Gastrocnemius medialis (tissue), 4 donors: Measurements from ENCODE around the gene SPIRE2. TPM values are rescaled to one million over a fixed set of nuclear protein-coding genes. Genes with fewer than 3 reads are reported as not detected.

Experiments
- ATAC-seq, 2 donors: fragments of 150-250 bp; one replicate each; pipeline ENCODE4 v1.9.1; 2016
- DNase-seq, 2 donors: peaks; one replicate each; pipeline ENCODE4 v3.0.0-alpha.2; 2019
- H3K27ac ChIP-seq, 4 donors: fragments of 200-600 bp; sonication (generic); 1 replicate in 1 of 4; 2 replicates in 3 of 4; pipeline ENCODE4 v1.5.1; 2016 to 2018; ENCODE audit warnings: mild to moderate bottlenecking in 2 of 4, moderate library complexity in 1 of 4
- H3K27me3 ChIP-seq, 3 donors: fragments of 200-600 bp; sonication (generic) in 2 of 3; 1 replicate in 1 of 3; 2 replicates in 2 of 3; pipeline versions ENCODE4 v1.5.1 to v1.6.0; 2016 to 2019; ENCODE audit warnings: mild to moderate bottlenecking in 1 of 3, moderate library complexity in 1 of 3
- H3K36me3 ChIP-seq, 2 donors: fragments of 200-600 bp; sonication (generic) in 1 of 2; one replicate each; pipeline ENCODE4 v1.5.1; 2017 to 2018
- H3K4me1 ChIP-seq, 2 donors: fragments of 200-600 bp; sonication (generic) in 1 of 2; one replicate each; pipeline ENCODE4 v1.5.1; 2016 to 2017; ENCODE audit warnings: mild to moderate bottlenecking in 2 of 2
- H3K4me3 ChIP-seq, 4 donors: fragments of 200-600 bp; sonication (generic) in 3 of 4; 1 replicate in 1 of 4; 2 replicates in 3 of 4; pipeline ENCODE4 v1.5.1; 2016 to 2019; ENCODE audit warnings: mild to moderate bottlenecking in 2 of 4
- H3K9me3 ChIP-seq, 3 donors: fragments of 200-600 bp; sonication (generic) in 2 of 3; 1 replicate in 1 of 3; 2 replicates in 2 of 3; pipeline ENCODE4 v1.5.1; 2016 to 2019
- POLR2A ChIP-seq, 2 donors: fragments of 450-650 bp; IDR thresholded peaks; one replicate each; pipeline ENCODE4 v1.6.1; 2017; ENCODE audit warnings: antibody characterized with exemption in 2 of 2, mild to moderate bottlenecking in 2 of 2, moderate library complexity in 2 of 2
- in situ Hi-C, 4 donors: fragments of 200-750 bp; cut with MboI; loops; one replicate each; pipeline versions ENCODE4 v1.15.0 to v1.8.0; 2017; ENCODE audit warnings: low sequenced_read_pairs in 4 of 4
- intact Hi-C: fragments of 100-400 bp; cut with DNase I; formaldehyde crosslinking; loops from one replicate; pipeline ENCODE4 v1.15.1; 2023; ENCODE audit warnings: low total_unique reads
- total RNA-seq, 4 donors: library from RNA; depleted of rRNA; stranded (reverse); fragments of >200 nt; gene quantifications; one replicate each; pipeline versions ENCODE4 v1.1.0 to v1.2.3, GENCODE V29; 2016
- TF ChIP-seq, protein P1 (sequence below), 5 experiments: fragments of 450-650 bp in 3 of 5; fragments of 200-600 bp in 2 of 5; sonication (generic) in 2 of 5; IDR thresholded peaks in 4 of 5; conservative IDR thresholded peaks in 1 of 5; 1 replicate in 4 of 5; 2 replicates in 1 of 5; pipeline ENCODE4 v1.5.1; 2016 to 2019; ENCODE audit warnings: antibody characterized with exemption in 5 of 5, mild to moderate bottlenecking in 3 of 5, moderate library complexity in 3 of 5

The SPIRE2 gene
- total RNA-seq, 4 donors from 2014 or later = 0.49 to 1.6 TPM; not detected in 2

DNA sequence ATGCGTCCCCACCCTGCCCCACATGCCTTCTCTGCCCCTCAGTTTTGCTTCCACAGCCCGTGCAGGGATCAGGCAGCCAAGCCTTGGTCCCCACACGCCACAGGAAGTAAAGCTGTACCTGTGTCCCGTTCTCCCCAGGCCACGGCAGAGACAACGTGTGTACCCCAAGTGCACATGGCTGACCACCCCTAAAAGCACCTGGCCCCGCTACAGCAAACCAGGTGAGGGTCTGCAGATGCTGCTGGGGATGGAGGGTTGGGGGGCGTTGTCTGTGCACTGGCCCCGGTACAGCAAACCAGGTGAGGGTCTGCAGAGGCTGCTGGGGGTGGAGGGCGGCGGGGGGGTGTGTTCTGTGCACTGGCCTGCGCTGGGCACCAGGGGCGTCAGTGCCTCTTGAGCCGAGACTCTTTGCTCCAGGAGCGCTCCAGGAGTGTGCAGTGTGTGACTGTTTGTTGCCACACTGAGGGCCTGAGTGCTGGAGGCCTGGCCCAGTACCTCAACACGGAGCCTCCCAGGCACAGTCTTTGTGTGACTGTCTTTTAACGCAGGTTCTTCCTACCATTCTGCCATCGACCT, 63.9 kb downstream of the SPIRE2 start:
- Histone ChIP-seq H3K4me1 (no peaks in the 10 kb centered on the region), H3K4me3 (no peak overlapping the region), H3K27me3 (no peaks in the 10 kb centered on the region), H3K9me3 (no peaks in the 10 kb centered on the region), H3K27ac (no peak overlapping the region), H3K36me3 (peaks cover 0 to 89% of the 10 kb centered on the region in 2 donors)
- intact Hi-C loops = no loop called here
- in situ Hi-C loops = no loop called here
- TF ChIP-seq POLR2A (IDR thresholded peaks at IDR 0.05) = no peak
- TF ChIP-seq, protein P1, sequence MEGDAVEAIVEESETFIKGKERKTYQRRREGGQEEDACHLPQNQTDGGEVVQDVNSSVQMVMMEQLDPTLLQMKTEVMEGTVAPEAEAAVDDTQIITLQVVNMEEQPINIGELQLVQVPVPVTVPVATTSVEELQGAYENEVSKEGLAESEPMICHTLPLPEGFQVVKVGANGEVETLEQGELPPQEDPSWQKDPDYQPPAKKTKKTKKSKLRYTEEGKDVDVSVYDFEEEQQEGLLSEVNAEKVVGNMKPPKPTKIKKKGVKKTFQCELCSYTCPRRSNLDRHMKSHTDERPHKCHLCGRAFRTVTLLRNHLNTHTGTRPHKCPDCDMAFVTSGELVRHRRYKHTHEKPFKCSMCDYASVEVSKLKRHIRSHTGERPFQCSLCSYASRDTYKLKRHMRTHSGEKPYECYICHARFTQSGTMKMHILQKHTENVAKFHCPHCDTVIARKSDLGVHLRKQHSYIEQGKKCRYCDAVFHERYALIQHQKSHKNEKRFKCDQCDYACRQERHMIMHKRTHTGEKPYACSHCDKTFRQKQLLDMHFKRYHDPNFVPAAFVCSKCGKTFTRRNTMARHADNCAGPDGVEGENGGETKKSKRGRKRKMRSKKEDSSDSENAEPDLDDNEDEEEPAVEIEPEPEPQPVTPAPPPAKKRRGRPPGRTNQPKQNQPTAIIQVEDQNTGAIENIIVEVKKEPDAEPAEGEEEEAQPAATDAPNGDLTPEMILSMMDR (IDR thresholded peaks at IDR 0.05 in 4 of 5, conservative IDR thresholded peaks at IDR 0.05 in 1 of 5) = no peak
- ATAC-seq (no peak), DNase-seq (no peak)

DNA sequence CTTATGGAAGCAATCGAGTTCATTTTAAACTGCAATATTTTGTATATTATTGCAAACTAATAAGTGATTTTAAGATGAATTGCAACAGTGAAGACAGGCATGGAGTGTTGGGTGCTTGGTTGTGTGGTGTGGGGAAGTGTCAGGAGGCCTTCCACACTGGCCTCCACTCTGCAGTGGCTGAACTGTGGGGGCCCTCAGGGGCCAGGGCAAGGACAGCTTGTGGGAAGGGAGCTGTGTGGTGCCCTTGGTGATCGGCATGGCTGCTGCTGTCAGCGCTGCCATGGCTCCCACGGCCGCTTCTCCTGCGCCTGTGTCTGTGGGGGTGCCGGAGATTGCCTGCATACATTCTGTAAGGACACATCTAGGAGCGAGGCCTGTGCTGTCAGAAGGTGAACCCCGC, 64.4 kb downstream of the SPIRE2 start:
- DNase-seq = no peak
- in situ Hi-C loops = no loop called here
- Histone ChIP-seq H3K36me3 (peaks cover 0 to 89% of the 10 kb centered on the region in 2 donors), H3K27ac (no peak overlapping the region), H3K9me3 (no peaks in the 10 kb centered on the region), H3K27me3 (no peaks in the 10 kb centered on the region), H3K4me1 (no peaks in the 10 kb centered on the region), H3K4me3 (no peak overlapping the region)
- intact Hi-C loops = no loop called here
- no peak for ATAC-seq
- TF ChIP-seq, protein P1 (IDR thresholded peaks at IDR 0.05 in 4 of 5, conservative IDR thresholded peaks at IDR 0.05 in 1 of 5) = no peak
- no peak for TF ChIP-seq POLR2A (IDR thresholded peaks at IDR 0.05)

DNA sequence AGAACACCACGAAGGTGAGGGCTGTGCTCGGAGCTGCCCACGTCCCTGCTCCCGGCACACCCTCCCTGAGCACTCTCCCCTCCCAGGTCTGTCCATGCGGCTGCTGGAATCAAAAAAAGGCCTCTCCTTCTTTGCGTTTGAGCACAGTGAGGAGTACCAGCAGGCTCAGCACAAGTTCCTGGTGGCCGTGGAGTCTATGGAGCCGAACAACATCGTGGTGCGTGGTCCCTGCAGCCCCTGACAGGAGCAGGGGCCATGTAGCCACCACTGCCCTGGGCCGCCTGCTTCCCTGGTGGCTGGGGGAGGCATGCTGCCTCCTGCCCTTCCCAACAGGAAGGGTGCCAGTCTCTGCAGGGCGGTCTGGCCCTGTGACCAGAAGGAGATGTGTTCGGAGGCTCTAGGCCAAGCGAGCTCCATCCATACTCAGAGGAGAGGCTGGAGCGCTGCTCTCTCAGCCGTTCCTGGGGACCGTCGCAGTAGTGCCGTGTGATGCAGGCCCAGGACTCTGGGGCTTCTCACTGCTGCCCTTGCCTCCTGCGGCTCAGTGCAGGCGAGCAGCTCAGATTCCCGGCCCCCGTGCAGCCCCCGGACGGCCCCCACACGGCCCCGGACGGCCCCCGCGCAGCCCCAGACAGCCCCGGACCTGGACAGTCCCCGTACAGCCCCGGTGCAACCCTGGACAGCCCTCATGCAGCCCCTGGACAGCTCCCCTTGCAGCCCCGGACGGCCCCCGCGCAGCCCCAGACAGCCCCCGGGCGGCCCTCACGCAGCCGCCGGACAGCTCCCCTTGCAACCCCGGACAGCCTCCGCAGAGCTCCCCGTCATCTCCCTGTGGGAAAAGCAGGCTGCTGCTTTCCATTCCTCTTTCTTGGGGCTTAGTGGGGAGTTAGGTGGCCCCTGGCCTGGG, 65.6 kb downstream of the SPIRE2 start:
- TF ChIP-seq, protein P1 (IDR thresholded peaks at IDR 0.05 in 4 of 5, conservative IDR thresholded peaks at IDR 0.05 in 1 of 5) = no peak
- no peak for TF ChIP-seq POLR2A (IDR thresholded peaks at IDR 0.05)
- no peak overlapping the region for H3K4me3 ChIP-seq
- no peaks in the 10 kb centered on the region for H3K4me1 ChIP-seq
- DNase-seq (no peak), ATAC-seq (no peak)
- intact Hi-C loops (no loop called here), in situ Hi-C loops (no loop called here)
- peaks cover 0 to 91% of the 10 kb centered on the region in 2 donors for H3K36me3 ChIP-seq
- H3K27me3 ChIP-seq = no peaks in the 10 kb centered on the region
- no peaks in the 10 kb centered on the region for H3K9me3 ChIP-seq
- no peak overlapping the region for H3K27ac ChIP-seq

DNA sequence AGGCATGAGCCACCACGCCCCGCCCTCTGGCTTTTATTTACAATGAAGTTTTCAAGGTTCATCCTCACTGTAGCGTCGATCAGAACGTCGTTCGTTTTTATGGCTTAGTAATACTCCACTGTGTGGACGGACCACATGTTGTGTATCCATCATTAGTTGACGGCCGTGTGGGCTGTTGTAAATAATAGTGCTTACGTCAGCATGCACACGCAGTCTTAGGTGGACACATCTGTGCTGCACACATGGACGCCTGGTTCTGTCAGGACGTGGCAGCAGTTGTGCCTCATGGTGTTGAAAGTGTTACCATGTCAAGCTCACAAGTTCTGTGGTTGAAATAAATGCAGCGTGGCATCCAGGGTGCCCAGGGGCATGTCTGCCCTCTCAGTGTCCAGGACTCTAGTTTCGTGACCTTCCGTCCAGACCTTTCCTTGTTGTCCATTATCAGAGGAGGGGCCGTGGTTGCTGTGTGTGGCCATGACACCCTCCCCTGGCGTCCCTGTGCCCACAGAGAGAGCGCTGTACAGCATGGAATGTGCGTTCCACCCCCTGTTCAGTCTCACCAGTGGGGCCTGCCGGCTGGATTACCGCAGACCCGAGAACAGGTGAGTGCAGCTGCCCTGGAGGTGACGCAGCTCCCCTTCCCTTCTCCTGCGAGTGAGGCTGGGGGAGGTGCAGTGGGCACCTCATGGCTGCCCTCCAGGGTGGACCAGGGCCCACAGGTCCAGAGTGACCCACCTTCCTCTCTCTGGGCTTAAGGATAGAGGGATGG, 67.4 kb downstream of the SPIRE2 start:
- Histone ChIP-seq H3K4me3 (no peak overlapping the region), H3K9me3 (no peaks in the 10 kb centered on the region), H3K27ac (no peak overlapping the region), H3K27me3 (no peaks in the 10 kb centered on the region), H3K4me1 (no peaks in the 10 kb centered on the region), H3K36me3 (peaks cover 0 to 91% of the 10 kb centered on the region in 2 donors)
- TF ChIP-seq POLR2A (IDR thresholded peaks at IDR 0.05) = no peak
- TF ChIP-seq, protein P1 (IDR thresholded peaks at IDR 0.05 in 4 of 5, conservative IDR thresholded peaks at IDR 0.05 in 1 of 5) = no peak
- ATAC-seq = no peak
- intact Hi-C loops (no loop called here), in situ Hi-C loops (no loop called here)
- no peak for DNase-seq
